Activated CD4-positive, CD25-positive, alpha-beta regulatory T cell treated with anti-CD3 and anti-CD28 coated beads, Interleukin-2, amount 50 U/mL, for 72 hours (primary cell): ENCODE measurements around the gene COX19.
"Not testable (repeated sequence)": the region's sequence is repeated elsewhere in the genome, so short reads cannot be mapped to it uniquely, and the experiment has no call there.

ENCODE experiments used
- DNase-seq: peaks from one replicate; pipeline ENCODE4 v3.0.0; 2021

COX19 gene

GRCh38 chr7:976901-977325 lies 1.6 kb upstream of the COX19 start:
- no peak for DNase-seq

GRCh38 chr7:975702-976473 lies 539 bp upstream of the COX19 start:
- no peak for DNase-seq

DNA sequence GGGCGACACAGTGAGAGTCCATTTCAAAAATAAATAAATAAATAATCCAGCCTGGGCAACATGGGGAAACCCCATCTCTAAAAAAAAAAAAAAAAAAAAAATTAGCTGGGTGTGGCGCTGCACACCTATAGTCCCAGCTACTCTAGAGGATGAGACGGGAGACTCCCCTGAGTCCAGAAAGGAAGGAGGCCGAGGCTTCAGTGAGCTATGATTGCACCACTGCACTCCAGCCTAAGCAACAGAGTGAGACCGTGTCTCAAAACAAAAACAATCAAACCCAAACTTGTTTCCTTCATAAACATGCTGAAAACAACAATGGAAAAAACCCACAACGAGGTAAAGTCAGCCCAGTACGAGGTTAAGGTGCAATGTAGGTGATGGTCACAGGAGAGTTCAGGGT lies 1.2 kb downstream of the COX19 start:
- no peak for DNase-seq

DNA sequence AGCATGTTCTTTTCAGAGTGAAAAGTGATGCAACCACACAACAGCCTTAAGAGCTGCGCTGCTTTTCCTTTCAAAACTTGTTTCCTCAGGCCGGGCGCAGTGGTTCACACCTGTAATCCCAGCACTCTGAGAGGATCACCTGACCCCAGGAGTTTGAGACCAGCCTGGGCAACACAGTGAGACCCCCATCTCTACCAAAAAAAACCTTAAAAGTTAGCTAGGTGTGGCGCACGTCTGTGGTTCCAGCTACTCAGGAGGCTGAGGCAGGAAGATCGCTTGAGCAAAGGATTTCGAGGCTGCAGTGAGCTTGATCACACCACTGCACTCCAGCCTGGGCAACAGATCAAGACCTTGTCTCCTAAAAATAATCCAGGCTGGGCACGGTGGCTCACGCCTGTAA lies 2.0 kb downstream of the COX19 start:
- DNase-seq, result no peak

DNA sequence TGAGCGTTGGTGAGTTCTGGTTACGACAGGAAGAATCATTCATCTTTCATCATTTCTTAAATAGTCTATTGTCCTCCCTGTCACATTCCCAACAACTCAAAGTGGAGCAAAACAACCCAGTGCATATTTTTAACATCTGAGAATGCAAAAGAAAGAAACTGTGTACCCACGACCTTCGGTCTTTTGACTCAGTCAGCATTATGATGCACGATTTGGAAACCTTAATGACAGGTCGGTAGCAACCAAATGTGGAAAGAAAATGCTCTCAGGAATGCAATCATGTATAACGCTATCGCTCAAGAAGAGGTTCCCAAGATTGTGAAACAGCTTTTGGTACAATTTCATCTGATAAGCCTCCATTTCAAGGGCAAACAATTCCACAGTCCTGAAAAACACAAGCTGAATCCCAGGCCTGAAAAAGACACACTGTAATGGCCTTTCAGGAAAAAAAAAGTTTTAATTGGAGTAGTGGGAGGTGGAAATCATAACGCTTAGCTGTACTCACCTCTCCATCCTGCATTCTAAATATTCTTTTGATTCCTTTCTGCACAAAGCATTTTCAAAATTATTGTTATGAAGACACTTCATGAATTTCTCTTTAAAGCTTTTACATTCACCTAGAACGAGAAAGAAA lies 2.6 kb downstream of the COX19 start:
- DNase-seq, result no peak

DNA sequence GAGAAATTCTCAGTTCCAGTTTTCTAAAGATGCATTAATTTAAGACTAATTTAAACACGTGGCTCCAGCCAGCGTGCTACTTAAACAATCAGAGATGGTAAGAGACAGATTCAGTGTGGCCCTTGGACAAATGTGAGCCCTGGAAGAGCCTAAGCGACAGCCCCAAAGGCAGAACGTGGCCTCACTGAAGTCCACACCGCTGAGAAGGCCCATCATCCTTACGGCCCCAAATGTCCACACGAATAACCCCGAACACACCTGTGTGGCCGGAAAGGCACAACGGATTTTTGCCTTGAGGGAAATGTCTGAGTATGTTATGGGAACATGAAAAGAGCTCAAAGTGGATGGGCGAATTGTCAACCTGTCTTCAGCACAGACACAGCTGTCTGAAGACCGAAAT lies 3.2 kb downstream of the COX19 start:
- no peak for DNase-seq

- no peak for DNase-seq
Measured at GRCh38 chr7:970744-971143, 4.6 kb downstream of the COX19 start.

DNA sequence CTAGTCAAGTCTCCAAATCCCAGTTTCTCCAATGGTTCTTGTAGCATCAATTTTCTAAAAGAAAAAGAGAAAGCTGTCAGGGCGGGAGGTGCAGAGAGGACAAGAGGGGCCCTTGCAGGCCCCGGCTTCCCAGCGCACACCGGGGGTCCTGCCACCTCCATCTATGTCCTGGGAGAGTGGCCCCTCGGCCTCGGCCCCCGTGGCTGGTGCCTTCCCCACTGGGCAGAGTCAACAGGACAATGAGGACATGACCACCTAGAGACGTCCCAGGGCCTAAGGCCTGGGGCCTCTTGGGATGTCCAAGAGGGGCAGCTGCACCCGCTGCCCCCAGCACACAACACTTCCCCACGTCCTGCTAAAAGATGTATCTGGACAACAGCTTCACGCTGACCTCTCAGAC lies 5.9 kb downstream of the COX19 start:
- DNase-seq, result no peak

DNA sequence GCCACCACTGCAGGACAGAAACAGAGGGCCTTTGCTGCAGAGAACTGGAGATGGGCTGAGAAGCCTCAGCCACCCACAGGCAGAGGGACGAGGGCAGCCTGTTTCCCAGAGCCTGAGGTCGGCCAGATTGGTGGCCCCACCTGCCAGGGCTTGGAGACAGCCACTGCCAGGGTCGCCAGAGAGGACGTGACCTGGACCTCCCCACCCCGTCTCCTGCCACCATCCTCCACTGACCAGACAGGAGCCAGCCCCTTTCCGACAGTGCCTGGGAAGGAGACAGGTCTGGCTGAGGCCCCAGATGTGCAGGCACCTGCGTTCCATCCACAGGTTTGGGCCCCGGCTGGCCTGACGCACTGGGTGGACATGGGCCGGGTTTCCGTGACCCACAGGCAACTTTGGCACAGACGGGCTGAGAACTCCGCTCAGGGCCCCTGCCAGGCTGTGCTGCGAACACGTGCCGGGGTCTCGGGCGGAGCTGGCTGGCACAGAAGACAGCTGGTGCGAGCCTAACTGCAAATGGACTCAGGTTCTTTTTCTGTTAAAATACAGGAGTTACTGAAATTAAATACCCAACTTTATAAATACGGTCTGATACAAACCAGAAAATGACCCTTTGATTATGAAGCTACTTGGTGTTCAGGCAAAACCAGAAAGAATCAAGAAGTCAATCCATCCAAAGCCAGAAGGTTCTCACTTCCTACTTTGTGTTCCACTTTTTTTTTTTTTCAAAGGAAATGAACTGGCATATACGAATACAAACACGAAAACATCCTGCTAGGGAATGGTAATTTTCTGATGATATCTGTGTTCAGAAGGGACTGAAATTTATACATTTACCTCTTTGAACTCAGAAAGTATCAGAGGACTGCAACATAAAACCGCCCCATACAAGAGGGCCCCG lies 6.9 kb downstream of the COX19 start:
- no peak for DNase-seq

DNA sequence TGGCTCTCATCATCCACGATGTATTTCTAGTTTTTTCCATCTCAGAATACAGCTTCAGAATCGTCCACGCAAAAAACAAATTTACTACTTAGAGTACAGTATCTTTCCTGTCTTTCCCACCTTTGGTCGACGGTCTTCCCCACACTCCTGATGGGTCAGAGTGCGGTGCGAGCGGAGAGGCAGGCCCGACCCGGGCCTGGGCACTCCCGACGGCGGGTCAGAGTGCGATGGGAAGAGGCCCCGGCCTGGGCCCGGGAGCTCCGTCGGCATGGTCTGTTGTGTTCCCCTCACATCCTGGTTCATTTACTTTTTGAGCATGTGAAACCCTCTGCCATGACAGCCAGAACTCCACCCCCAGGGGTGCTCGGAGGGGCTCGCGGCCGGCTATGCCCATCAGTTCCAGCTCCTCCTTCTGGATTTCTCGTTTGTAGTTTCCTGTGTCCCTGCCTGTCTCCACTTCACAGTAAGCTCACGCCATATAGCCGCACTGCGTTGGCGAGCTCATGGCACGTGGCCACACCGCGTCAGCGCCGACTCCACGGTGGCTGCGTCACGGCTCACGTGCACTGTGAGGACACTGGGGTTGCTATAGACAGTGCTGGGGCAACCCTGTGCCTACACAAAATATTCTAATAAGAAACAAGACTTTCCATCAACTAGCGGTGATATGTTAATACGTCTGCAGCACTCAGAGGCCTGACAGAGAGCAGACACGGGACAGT lies 7.8 kb downstream of the COX19 start:
- no peak for DNase-seq

DNA sequence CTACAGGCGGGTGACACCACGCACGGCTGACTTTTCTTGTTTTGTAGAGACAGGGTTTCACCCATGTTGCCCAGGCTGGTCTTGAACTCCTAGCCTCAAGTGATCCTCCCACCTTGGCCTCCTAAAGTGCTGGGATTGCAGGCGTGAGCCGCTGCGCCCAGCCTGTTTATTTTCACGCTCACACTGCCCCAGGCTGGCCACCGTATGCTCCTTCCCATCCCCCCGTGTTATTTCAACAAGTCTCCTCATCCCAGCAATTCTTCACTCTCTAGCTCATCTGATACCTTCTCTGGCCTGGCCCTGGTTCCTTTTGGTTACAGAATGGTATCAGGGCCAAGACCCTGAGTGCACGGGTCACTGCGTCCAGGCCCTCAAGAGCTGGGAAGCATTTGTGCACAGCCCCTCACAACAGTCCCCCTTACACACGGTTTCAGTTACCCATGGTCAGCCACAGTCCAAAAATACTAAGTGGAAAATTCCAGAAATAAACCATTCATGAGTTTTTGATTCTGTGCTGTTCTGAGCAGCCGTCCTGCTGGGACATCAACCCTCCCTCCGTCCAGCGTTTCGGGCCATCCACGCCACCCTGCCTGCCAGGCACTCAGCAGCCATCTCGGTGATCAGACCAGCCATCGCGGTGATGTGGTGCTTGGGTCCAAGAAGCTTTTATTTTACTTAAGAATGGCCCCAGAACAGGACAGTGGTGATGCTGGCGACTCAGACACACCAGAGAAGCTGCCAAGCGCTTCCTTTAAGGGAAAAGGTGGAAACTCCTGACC lies 8.9 kb downstream of the COX19 start:
- no peak for DNase-seq

GRCh38 chr7:964401-965231 lies 10.7 kb downstream of the COX19 start:
- DNase-seq, result no peak

- no peak for DNase-seq
Measured at GRCh38 chr7:963236-964078, 11.9 kb downstream of the COX19 start.

- DNase-seq, result no peak
Measured at GRCh38 chr7:962401-963081, 12.8 kb downstream of the COX19 start.

DNA sequence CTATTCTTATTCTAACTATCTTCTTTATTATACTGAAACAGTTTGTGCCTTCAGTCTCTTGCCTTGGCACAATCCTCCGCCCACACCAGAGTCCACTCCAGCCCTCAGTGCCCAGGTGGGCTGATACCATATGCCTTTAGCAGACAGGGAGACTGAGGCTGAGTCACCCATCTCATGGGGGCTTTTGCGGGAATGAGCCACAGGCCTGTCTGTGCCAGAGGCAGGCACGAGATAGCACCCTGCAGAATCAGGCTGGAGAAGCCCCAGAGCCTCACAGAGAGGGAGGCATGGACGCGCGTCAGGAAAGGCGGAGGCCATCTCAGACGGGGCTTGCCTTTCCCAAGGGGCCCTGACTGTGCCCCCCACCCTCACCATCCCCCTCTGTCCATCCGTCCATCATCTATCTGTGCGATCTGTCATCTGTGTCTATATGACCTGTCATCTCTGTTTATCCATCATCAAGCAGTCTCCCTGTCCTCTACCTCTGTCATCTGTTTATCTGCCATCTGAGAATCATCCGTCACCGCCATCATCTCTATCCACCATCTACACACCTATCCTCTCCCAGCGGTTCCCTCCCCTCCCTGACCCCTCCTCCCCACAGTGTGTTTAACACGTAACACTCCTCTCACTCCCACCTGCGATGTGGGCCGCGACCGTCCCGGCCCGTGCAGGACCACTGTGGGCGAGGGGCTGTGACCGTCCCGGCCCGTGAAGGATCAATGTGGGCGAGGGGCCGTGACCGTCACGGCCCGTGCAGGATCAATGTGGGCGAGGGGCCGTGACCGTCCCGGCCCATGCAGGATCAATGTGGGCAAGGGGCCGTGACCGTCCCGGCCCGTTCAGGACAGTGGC lies 13.6 kb downstream of the COX19 start:
- no peak for DNase-seq

DNA sequence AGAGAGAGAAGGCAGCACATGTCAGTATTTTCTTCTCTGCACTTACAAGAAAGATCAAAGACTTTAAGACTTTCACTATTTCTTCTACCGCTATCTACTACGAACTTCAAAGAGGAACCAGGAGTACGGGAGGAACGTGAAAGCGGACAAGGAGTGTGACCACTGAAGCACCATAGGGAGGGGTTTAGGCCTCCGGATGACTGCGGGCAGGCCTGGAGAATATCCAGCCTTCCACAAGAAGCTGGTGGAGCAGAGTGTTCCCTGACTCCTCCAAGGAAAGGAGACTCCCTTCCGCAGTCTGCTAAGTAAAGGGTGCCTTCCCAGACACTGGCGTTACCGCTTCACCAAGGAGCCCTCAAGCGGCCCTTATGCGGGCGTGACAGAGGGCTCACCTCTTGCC lies 14.4 kb downstream of the COX19 start:
- not testable (repeated sequence) for DNase-seq

- DNase-seq, result no peak
Measured at GRCh38 chr7:960269-960871, 15.0 kb downstream of the COX19 start.

- DNase-seq, result not testable (repeated sequence)
Measured at GRCh38 chr7:959740-960139, 15.6 kb downstream of the COX19 start.
